HepG2 (cell line): Measurements from ENCODE around the gene NPB. TPM values are rescaled to one million over a fixed set of nuclear protein-coding genes. Genes with fewer than 3 reads are reported as not detected.

ENCODE experiments used
- ARID2 ChIP-seq: sonication (generic); formaldehyde crosslinking; IDR thresholded peaks from 2 replicates; pipeline ENCODE4 v1.8.1; 2022; ENCODE audit warnings: mild to moderate bottlenecking, missing genetic modification reagents, borderline replicate concordance
- BRD4 ChIP-seq: sonication (generic); formaldehyde crosslinking; IDR thresholded peaks from 2 replicates; pipeline ENCODE4 v1.4.0; 2020; ENCODE audit warnings: missing genetic modification reagents
- CBX5 ChIP-seq: sonication (generic); formaldehyde crosslinking; IDR thresholded peaks from 2 replicates; pipeline ENCODE4 v1.4.0; 2020; ENCODE audit warnings: missing genetic modification reagents, borderline replicate concordance
- FOXK2 ChIP-seq: fragments of 450-650 bp; IDR thresholded peaks from 2 replicates; pipeline ENCODE4 v1.6.1; 2016
- GATA4 ChIP-seq: sonication (generic); IDR thresholded peaks from 2 replicates; pipeline ENCODE4 v1.6.1; 2016; ENCODE audit warnings: antibody characterized with exemption, low read depth, borderline replicate concordance
- HCFC1 ChIP-seq: fragments of 150-350 bp; IDR thresholded peaks from 2 replicates; pipeline ENCODE4 v1.6.1; 2014; ENCODE audit warnings: low read depth, low read length
- HOXA5 ChIP-seq: sonication (generic); formaldehyde crosslinking; IDR thresholded peaks from 2 replicates; pipeline ENCODE4 v1.4.0; 2020; ENCODE audit warnings: missing genetic modification reagents
- MEF2D ChIP-seq: sonication (generic); formaldehyde crosslinking; IDR thresholded peaks from 2 replicates; pipeline ENCODE4 v1.5.1; 2020; ENCODE audit warnings: mild to moderate bottlenecking, missing genetic modification reagents
- NCOA5 ChIP-seq: sonication (generic); formaldehyde crosslinking; IDR thresholded peaks from 2 replicates; pipeline ENCODE4 v1.4.0; 2020; ENCODE audit warnings: missing genetic modification reagents
- NFE2 ChIP-seq: sonication (generic); formaldehyde crosslinking; IDR thresholded peaks from 2 replicates; pipeline ENCODE4 v1.4.0; 2020; ENCODE audit warnings: missing genetic modification reagents
- NR2F6 ChIP-seq, 2 experiments: IDR thresholded peaks; 2 replicates each; pipeline ENCODE4 v1.6.1; 2016; ENCODE audit warnings: antibody characterized with exemption in 1 of 2, mild to moderate bottlenecking in 1 of 2
- NR3C1 ChIP-seq: sonication (generic); formaldehyde crosslinking; IDR thresholded peaks from 2 replicates; pipeline ENCODE4 v1.4.0; 2020; ENCODE audit warnings: missing genetic modification reagents
- NRL ChIP-seq: sonication (generic); formaldehyde crosslinking; IDR thresholded peaks from 2 replicates; pipeline ENCODE4 v1.5.0; 2020; ENCODE audit warnings: missing genetic modification reagents, mild to moderate bottlenecking, moderate library complexity, borderline replicate concordance
- RNF2 ChIP-seq: fragments of 450-650 bp; conservative IDR thresholded peaks from 2 replicates; pipeline ENCODE4 v1.6.1; 2016; ENCODE audit warnings: low read depth
- ZBTB7B ChIP-seq: sonication (generic); formaldehyde crosslinking; IDR thresholded peaks from 2 replicates; pipeline ENCODE4 v1.4.0; 2020; ENCODE audit warnings: missing genetic modification reagents
- ZNF431 ChIP-seq: sonication (generic); formaldehyde crosslinking; IDR thresholded peaks from 2 replicates; pipeline ENCODE4 v1.9.0; 2022; ENCODE audit warnings: missing genetic modification reagents, low read depth, mild to moderate bottlenecking, borderline replicate concordance
- ZNF598 ChIP-seq: sonication (generic); formaldehyde crosslinking; IDR thresholded peaks from 2 replicates; pipeline ENCODE4 v1.5.1; 2020; ENCODE audit warnings: mild to moderate bottlenecking, missing genetic modification reagents, borderline replicate concordance
- ZNF644 ChIP-seq: IDR thresholded peaks from 2 replicates; pipeline ENCODE4 v1.6.1; 2016; ENCODE audit warnings: low read depth
- ZSCAN21 ChIP-seq: sonication (generic); formaldehyde crosslinking; IDR thresholded peaks from 2 replicates; pipeline ENCODE4 v1.8.0; 2022; ENCODE audit warnings: mild to moderate bottlenecking, missing genetic modification reagents, moderate library complexity, borderline replicate concordance
- polyA plus RNA-seq, 8 experiments: library from polyadenylated mRNA; depleted of rRNA in 3 of 8; stranded (reverse) in 7 of 8; unstranded in 1 of 8; fragments of >200 nt; fragmentation: Illumina TruSeq in 4 of 8; extraction: Trizol in 4 of 8; gene quantifications; 2 replicates each; pipeline versions ENCODE4 v1.2.1 to v1.2.3, GENCODE V29; 2011 to 2016; ENCODE audit warnings: low read depth in 4 of 8, missing spikeins in 1 of 8, mixed read lengths in 1 of 8; ENCODE audit not compliant: insufficient read depth in 1 of 8
- total RNA-seq, 5 experiments: library from RNA; depleted of rRNA; stranded (reverse); fragments of >200 nt; fragmentation: Illumina TruSeq; extraction: Trizol; gene quantifications; 2 replicates each; pipeline ENCODE4 v1.2.3, GENCODE V29; 2016; ENCODE audit warnings: low read depth in 1 of 5
- TF ChIP-seq, protein P1 (sequence below): sonication (generic); formaldehyde crosslinking; IDR thresholded peaks from 2 replicates; pipeline ENCODE4 v1.8.0; 2022; ENCODE audit warnings: mild to moderate bottlenecking, missing genetic modification reagents, moderate library complexity
- TF ChIP-seq, protein P2 (sequence below): sonication (generic); formaldehyde crosslinking; IDR thresholded peaks from 2 replicates; pipeline ENCODE4 v1.4.0; 2020; ENCODE audit warnings: missing genetic modification reagents
- TF ChIP-seq, protein P3 (sequence below): sonication (generic); formaldehyde crosslinking; IDR thresholded peaks from 2 replicates; pipeline ENCODE4 v1.4.0; 2020; ENCODE audit warnings: missing genetic modification reagents; ENCODE audit errors: not compliant biosample characterization
- TF ChIP-seq, protein P4 (sequence below): sonication (generic); formaldehyde crosslinking; IDR thresholded peaks from 2 replicates; pipeline ENCODE4 v1.5.0; 2020; ENCODE audit warnings: mild to moderate bottlenecking, missing genetic modification reagents
- TF ChIP-seq, protein P5 (sequence below): sonication (generic); formaldehyde crosslinking; conservative IDR thresholded peaks from 2 replicates; pipeline ENCODE4 v1.8.1; 2023; ENCODE audit warnings: missing genetic modification reagents

The NPB gene
- total and polyA plus RNA-seq, 2 of the 13 experiments (the other 11 are each of a cell fraction or from before 2014, with no cell fraction given) = 0.11 to 0.93 TPM

DNA sequence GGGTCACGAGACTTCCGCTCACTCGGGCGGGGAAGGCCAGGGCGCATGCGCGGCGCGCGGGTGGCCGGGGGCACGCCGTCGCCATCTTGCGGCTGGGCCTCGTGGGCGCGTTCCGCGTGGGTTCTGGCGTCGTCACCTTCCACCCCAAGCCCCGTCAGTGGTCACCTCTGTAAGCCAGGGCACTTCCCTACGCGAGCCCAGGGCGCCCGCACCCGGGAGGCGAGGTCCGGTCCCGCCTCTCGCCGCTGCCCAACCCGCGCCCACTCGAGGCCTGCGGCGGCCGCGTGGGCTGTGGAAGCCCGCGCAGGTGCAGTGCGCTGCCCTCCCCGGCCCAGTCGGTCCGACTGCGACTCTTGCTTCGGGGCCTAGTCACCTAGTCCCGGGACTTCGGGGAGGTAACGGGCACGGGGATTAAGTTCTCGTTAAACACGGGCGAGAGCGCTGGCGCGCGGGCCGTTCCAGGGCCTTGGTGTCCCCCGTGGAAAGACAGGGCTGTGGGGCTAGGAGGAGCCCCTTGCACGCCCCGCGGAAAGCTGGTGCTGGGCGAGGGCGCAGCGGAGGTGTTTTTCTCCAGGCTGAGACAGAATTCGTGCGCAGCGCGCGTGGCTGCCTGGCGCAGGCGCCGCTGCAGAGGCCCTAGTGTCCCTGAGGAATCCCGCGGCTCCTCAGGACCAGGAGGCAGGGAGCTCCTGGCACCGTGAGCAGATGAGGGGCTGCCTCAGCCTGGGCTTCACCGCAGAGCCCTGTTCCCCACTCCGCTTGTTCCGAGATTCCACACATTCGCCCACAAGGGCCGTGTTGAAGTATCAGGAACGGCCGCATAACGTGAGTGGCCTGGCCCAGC lies 30.4 kb upstream of the NPB start (continued):
- TF ChIP-seq ARID2 (peak; percentile 65), ZSCAN21 (CRISPR knock-in tag) (peak; percentile 98), HCFC1 (peak; percentile 54), NR2F6 (IDR thresholded peaks at IDR 0.05) (no peak), NR2F6 (CRISPR knock-in tag; IDR thresholded peaks at IDR 0.05) (peak; percentile 78; the same call in 1 of the 2 replicates), ZNF598 (CRISPR knock-in tag) (peak; percentile 67; the same call in 1 of the 2 replicates), NR3C1 (CRISPR knock-in tag) (no peak), MEF2D (CRISPR knock-in tag) (no peak), HOXA5 (CRISPR knock-in tag) (peak; percentile 51), ZNF431 (peak; percentile 88), CBX5 (no peak), NRL (CRISPR knock-in tag) (peak; percentile 90), NCOA5 (CRISPR knock-in tag) (no peak), ZNF644 (CRISPR knock-in tag) (no peak), FOXK2 (no peak), ZBTB7B (CRISPR knock-in tag) (0 out of 2 replicates have a peak, but pooled peaks have one; percentile 47), RNF2 (peak; percentile 98), BRD4 (CRISPR knock-in tag) (peak; percentile 91), GATA4 (no peak), NFE2 (CRISPR knock-in tag) (no peak)
- TF ChIP-seq, protein P1, sequence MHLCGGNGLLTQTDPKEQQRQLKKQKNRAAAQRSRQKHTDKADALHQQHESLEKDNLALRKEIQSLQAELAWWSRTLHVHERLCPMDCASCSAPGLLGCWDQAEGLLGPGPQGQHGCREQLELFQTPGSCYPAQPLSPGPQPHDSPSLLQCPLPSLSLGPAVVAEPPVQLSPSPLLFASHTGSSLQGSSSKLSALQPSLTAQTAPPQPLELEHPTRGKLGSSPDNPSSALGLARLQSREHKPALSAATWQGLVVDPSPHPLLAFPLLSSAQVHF (CRISPR knock-in tag) = peak; percentile 98
- TF ChIP-seq, protein P2, sequence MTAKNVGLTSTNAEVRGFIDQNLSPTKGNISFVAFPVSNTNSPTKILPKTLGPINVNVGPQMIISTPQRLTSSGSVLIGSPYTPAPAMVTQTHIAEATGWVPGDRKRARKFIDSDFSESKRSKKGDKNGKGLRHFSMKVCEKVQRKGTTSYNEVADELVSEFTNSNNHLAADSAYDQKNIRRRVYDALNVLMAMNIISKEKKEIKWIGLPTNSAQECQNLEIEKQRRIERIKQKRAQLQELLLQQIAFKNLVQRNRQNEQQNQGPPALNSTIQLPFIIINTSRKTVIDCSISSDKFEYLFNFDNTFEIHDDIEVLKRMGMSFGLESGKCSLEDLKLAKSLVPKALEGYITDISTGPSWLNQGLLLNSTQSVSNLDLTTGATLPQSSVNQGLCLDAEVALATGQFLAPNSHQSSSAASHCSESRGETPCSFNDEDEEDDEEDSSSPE (CRISPR knock-in tag) = peak; percentile 96
- TF ChIP-seq, protein P3, sequence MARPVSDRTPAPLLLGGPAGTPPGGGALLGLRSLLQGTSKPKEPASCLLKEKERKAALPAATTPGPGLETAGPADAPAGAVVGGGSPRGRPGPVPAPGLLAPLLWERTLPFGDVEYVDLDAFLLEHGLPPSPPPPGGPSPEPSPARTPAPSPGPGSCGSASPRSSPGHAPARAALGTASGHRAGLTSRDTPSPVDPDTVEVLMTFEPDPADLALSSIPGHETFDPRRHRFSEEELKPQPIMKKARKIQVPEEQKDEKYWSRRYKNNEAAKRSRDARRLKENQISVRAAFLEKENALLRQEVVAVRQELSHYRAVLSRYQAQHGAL (CRISPR knock-in tag) = peak; percentile 28
- TF ChIP-seq, protein P4, sequence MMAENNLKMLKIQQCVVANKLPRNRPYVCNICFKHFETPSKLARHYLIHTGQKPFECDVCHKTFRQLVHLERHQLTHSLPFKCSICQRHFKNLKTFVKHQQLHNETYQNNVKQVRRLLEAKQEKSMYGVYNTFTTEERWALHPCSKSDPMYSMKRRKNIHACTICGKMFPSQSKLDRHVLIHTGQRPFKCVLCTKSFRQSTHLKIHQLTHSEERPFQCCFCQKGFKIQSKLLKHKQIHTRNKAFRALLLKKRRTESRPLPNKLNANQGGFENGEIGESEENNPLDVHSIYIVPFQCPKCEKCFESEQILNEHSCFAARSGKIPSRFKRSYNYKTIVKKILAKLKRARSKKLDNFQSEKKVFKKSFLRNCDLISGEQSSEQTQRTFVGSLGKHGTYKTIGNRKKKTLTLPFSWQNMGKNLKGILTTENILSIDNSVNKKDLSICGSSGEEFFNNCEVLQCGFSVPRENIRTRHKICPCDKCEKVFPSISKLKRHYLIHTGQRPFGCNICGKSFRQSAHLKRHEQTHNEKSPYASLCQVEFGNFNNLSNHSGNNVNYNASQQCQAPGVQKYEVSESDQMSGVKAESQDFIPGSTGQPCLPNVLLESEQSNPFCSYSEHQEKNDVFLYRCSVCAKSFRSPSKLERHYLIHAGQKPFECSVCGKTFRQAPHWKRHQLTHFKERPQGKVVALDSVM (CRISPR knock-in tag) = peak; percentile 71; the same call in 1 of the 2 replicates
- TF ChIP-seq, protein P5, sequence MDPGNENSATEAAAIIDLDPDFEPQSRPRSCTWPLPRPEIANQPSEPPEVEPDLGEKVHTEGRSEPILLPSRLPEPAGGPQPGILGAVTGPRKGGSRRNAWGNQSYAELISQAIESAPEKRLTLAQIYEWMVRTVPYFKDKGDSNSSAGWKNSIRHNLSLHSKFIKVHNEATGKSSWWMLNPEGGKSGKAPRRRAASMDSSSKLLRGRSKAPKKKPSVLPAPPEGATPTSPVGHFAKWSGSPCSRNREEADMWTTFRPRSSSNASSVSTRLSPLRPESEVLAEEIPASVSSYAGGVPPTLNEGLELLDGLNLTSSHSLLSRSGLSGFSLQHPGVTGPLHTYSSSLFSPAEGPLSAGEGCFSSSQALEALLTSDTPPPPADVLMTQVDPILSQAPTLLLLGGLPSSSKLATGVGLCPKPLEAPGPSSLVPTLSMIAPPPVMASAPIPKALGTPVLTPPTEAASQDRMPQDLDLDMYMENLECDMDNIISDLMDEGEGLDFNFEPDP (CRISPR knock-in tag) = 0 out of 2 replicates have a peak, but pooled peaks have one; percentile 94
